ENCODE results near the gene ZNF629. TPM values are rescaled to one million over a fixed set of nuclear protein-coding genes. Genes with fewer than 3 reads are reported as not detected.

Gene ZNF629
- total RNA-seq, 2 experiments from 2014 or later = 2.1 to 2.3 TPM

DNA sequence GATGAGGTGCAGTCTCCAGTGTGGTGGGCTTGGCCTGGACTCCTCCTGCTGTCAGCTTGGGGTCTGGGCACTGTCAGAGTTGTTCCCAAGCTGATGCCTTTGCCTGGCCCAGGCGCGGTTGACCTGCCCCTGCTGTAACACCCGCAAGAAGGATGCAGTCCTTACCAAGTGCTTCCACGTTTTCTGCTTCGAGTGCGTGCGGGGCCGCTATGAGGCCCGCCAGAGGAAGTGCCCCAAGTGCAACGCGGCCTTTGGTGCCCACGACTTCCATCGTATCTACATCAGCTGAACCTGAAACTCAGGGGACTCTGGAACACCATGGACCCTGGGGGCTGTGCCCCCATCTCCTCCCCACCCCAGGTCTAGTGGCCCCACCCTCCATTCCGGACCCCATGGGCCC lies 13.2 kb downstream of the ZNF629 start:
- intact Hi-C loops (cut with micrococcal nuclease) = no loop called here
- Mint-ChIP-seq H3K9me3 (no peaks in the 10 kb centered on the region), H3K4me3 (no peak overlapping the region), H3K27me3 (ENCODE audit: low read depth) (no peaks in the 10 kb centered on the region), H3K36me3 (ENCODE audit: low read depth) (peaks cover 31% of the 10 kb centered on the region), H3K27ac (no peak overlapping the region), H3K4me1 (ENCODE audit: low read depth) (peaks cover 17% of the 10 kb centered on the region)
- CTCF ChIA-PET = interaction anchor here (0.9 kb wide), 1 partner anchor 40 kb away, joined by 3 read pairs; no protein-coding TSS in a partner anchor
- no peak for DNase-seq

DNA sequence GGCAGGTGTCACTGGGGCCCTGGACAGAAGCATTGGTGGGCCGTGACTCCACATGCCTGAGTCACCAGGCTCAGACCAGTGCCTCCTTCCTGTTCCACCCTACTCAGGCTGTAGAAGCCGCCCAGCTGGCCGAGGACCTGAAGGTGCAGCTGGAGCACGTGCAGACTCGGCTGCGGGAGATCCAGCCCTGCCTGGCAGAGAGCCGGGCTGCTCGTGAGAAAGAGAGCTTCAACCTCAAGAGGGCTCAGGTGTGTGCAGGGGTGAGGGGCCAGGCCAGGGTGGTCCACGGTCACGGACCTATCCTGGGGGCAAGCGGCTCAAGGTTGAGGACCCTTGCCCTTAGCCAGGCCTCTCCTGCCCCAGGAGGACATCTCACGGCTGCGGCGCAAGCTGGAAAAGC lies 15.3 kb downstream of the ZNF629 start:
- H3K36me3 Mint-ChIP-seq (ENCODE audit: low read depth) = peaks cover 37% of the 10 kb centered on the region
- peaks cover 10% of the 10 kb centered on the region for H3K4me1 Mint-ChIP-seq (ENCODE audit: low read depth)
- H3K27ac Mint-ChIP-seq = no peak overlapping the region
- no peaks in the 10 kb centered on the region for H3K9me3 Mint-ChIP-seq
- no peak for DNase-seq
- intact Hi-C loops (cut with micrococcal nuclease) = no loop called here
- no peaks in the 10 kb centered on the region for H3K27me3 Mint-ChIP-seq (ENCODE audit: low read depth)
- CTCF ChIA-PET = interaction anchor here (0.9 to 2.1 kb wide), 2 partner anchors 12 to 43 kb away, joined by 3 to 5 read pairs; no protein-coding TSS in a partner anchor
- H3K4me3 Mint-ChIP-seq = no peak overlapping the region

DNA sequence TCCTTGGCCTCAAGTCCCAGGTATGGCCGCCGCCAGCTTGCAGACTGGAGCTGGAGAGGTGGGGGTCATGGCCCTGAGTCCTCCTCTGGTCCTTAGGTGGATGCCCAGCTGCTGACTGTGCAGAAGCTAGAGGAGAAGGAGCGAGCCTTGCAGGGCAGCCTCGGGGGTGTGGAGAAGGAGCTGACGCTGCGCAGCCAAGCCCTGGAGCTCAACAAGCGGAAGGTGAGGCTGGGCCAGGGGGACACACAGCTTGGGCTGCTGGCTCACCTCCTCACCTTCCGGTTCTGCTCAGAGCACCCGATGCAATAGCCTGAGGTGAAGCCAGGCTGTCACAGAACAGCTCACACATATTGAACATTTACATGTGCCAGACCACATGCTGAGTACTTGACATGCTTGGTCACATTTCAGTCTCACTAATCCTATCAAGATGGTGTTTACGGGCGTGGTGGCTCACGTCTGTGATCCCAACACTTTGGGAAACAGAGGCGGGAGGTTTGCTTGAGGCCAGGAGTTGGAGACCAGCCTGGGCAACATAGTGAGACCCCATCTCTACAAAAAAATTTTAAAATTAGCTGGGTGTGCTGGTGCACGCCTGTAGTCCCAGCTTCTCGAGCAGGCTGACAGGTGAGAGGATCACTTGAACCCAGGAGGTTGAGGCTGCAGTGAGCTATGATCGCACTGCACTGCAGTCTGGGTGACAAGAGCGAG lies 17.5 kb downstream of the ZNF629 start:
- Mint-ChIP-seq H3K9me3 (no peaks in the 10 kb centered on the region), H3K4me1 (ENCODE audit: low read depth) (peaks cover 2% of the 10 kb centered on the region), H3K27ac (peak overlapping the region; percentile 25), H3K4me3 (no peak overlapping the region), H3K27me3 (ENCODE audit: low read depth) (no peaks in the 10 kb centered on the region), H3K36me3 (ENCODE audit: low read depth) (peaks cover 38% of the 10 kb centered on the region)
- CTCF ChIA-PET = interaction anchor here (2.1 kb wide), 1 partner anchor 10 kb away, joined by 5 read pairs; no protein-coding TSS in a partner anchor
- no peak for DNase-seq
- intact Hi-C loops (cut with micrococcal nuclease) = no loop called here

DNA sequence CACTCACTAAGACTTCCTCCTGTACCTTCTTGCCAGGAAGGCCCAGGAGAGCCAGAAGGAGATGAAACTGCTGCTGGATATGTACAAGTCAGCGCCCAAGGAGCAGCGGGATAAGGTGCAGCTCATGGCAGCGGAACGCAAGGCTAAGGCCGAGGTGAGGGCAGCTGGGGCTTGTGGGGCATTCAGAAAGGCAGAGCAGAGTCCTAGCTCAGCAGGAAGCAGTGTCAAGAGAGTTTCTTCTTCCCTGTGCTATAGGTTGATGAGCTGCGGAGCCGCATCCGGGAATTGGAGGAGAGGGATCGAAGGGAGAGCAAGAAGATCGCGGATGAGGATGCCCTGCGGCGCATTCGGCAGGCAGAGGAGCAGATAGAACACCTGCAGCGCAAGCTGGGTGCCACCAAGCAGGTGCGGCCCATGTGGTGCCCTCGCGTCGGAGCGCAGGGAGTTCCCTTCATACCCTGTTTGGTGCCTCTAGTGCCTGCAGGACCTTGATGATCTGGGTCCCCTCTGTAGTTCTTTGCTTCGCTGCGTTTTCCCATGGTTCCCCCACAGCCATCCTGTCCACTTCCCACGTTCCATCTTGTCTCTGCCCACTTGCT lies 18.3 kb downstream of the ZNF629 start:
- H3K9me3 Mint-ChIP-seq = no peaks in the 10 kb centered on the region
- H3K27ac Mint-ChIP-seq = no peak overlapping the region
- H3K36me3 Mint-ChIP-seq (ENCODE audit: low read depth) = peaks cover 33% of the 10 kb centered on the region
- DNase-seq = no peak
- no peaks in the 10 kb centered on the region for H3K27me3 Mint-ChIP-seq (ENCODE audit: low read depth)
- CTCF ChIA-PET = no interaction called here
- intact Hi-C loops (cut with micrococcal nuclease) = no loop called here
- H3K4me1 Mint-ChIP-seq (ENCODE audit: low read depth) = peaks cover 5% of the 10 kb centered on the region
- no peak overlapping the region for H3K4me3 Mint-ChIP-seq

GRCh38 chr16:30767767-30768465 lies 19.1 kb downstream of the ZNF629 start:
- H3K27me3 Mint-ChIP-seq (ENCODE audit: low read depth) = no peaks in the 10 kb centered on the region
- H3K36me3 Mint-ChIP-seq (ENCODE audit: low read depth) = peaks cover 27% of the 10 kb centered on the region
- H3K4me3 Mint-ChIP-seq = no peak overlapping the region
- no peak overlapping the region for H3K27ac Mint-ChIP-seq
- peaks cover 13% of the 10 kb centered on the region for H3K4me1 Mint-ChIP-seq (ENCODE audit: low read depth)
- DNase-seq = no peak
- no peaks in the 10 kb centered on the region for H3K9me3 Mint-ChIP-seq
- CTCF ChIA-PET = no interaction called here
- intact Hi-C loops (cut with micrococcal nuclease) = no loop called here

GRCh38 chr16:30766933-30767284 lies 20.1 kb downstream of the ZNF629 start:
- DNase-seq = no peak
- Mint-ChIP-seq H3K27ac (no peak overlapping the region), H3K4me3 (no peak overlapping the region), H3K36me3 (ENCODE audit: low read depth) (peaks cover 24% of the 10 kb centered on the region), H3K27me3 (ENCODE audit: low read depth) (no peaks in the 10 kb centered on the region), H3K4me1 (ENCODE audit: low read depth) (peaks cover 16% of the 10 kb centered on the region), H3K9me3 (no peaks in the 10 kb centered on the region)
- intact Hi-C loops (cut with micrococcal nuclease) = no loop called here
- CTCF ChIA-PET = no interaction called here

GRCh38 chr16:30766206-30766932 lies 20.6 kb downstream of the ZNF629 start:
- Mint-ChIP-seq H3K4me3 (no peak overlapping the region), H3K27me3 (ENCODE audit: low read depth) (no peaks in the 10 kb centered on the region), H3K36me3 (ENCODE audit: low read depth) (peaks cover 23% of the 10 kb centered on the region), H3K27ac (no peak overlapping the region), H3K4me1 (ENCODE audit: low read depth) (peaks cover 16% of the 10 kb centered on the region), H3K9me3 (no peaks in the 10 kb centered on the region)
- no peak for DNase-seq
- CTCF ChIA-PET = interaction anchor here (0.8 kb wide), 1 partner anchor 48 kb away, joined by 3 read pairs; no protein-coding TSS in a partner anchor
- intact Hi-C loops (cut with micrococcal nuclease) = no loop called here

DNA sequence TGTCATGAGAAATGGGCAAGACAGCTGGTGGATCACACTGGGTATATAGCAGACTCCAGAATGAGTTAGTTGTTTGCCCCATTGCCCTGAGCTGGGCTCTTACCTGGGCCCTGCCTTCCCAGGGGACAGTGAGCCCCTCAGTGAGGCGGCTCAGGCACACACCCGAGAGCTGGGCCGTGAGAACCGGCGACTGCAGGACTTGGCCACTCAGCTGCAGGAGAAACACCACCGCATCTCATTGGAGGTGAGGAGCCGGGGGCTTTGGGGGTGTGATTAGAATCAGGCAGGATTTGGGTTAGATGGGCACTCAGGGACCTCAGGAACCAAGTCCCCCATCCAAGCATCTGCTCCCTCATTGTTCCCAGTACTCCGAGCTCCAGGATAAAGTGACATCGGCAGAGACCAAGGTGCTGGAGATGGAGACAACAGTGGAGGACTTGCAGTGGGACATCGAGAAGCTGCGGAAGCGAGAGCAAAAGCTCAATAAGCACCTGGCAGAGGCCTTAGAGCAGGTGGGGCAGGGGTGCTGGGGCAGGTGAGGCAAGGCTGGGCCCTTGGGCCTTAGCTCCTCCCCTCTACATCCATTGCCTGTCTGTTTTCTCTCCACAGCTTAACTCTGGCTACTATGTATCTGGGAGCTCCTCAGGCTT lies 22.1 kb downstream of the ZNF629 start:
- H3K9me3 Mint-ChIP-seq = no peaks in the 10 kb centered on the region
- peaks cover 25% of the 10 kb centered on the region for H3K4me1 Mint-ChIP-seq (ENCODE audit: low read depth)
- intact Hi-C loops (cut with micrococcal nuclease) = no loop called here
- CTCF ChIA-PET = interaction anchor here (1.1 to 1.3 kb wide), 2 partner anchors 13 to 177 kb away, joined by 3 to 4 read pairs; no protein-coding TSS in a partner anchor
- peaks cover 20% of the 10 kb centered on the region for H3K36me3 Mint-ChIP-seq (ENCODE audit: low read depth)
- no peaks in the 10 kb centered on the region for H3K27me3 Mint-ChIP-seq (ENCODE audit: low read depth)
- H3K4me3 Mint-ChIP-seq = no peak overlapping the region
- DNase-seq = no peak
- H3K27ac Mint-ChIP-seq = no peak overlapping the region

- H3K9me3 Mint-ChIP-seq = no peaks in the 10 kb centered on the region
- H3K4me1 Mint-ChIP-seq (ENCODE audit: low read depth) = peaks cover 25% of the 10 kb centered on the region
- intact Hi-C loops (cut with micrococcal nuclease) = no loop called here
- H3K36me3 Mint-ChIP-seq (ENCODE audit: low read depth) = peaks cover 15% of the 10 kb centered on the region
- CTCF ChIA-PET = interaction anchor here (1.3 kb wide), 1 partner anchor 178 kb away, joined by 4 read pairs; no protein-coding TSS in a partner anchor
- H3K27ac Mint-ChIP-seq = no peak overlapping the region
- no peaks in the 10 kb centered on the region for H3K27me3 Mint-ChIP-seq (ENCODE audit: low read depth)
- H3K4me3 Mint-ChIP-seq = peak overlapping the region; percentile 23
- DNase-seq = no peak
Measured at GRCh38 chr16:30764086-30764485, 22.9 kb downstream of the ZNF629 start.

DNA sequence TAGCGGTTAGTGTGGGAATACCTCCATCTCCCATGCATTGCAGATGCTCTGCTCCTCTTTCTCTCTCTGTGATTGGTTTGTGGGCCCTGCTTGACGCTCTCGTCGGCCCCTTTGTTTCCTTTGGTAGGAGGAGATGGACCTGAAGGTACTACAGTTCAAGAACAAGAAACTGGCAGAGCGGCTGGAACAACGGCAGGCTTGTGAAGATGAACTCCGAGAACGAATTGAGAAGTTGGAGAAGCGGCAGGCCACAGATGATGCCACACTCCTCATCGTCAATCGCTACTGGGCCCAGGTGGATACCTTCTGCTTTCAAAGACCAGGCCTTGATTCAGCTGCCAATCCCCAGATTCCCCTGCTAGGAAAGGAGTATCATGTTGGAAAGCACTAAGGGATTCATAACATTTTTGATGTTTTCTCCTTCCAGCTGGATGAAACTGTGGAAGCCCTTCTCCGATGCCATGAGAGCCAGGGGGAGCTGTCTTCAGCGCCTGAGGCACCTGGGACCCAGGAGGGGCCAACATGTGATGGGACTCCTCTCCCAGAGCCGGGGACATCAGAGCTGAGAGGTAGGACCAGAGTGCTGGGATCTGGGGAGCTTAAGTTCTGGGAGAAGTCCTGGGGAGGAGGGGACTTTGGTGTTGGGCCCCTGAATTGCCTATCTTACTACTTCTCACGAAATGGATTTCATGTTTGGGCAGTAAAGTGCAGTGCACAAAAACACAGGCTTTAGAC lies 23.8 kb downstream of the ZNF629 start:
- CTCF ChIA-PET = interaction anchor here (1.0 kb wide), 1 partner anchor 28 kb away, joined by 3 read pairs; no protein-coding TSS in a partner anchor
- Mint-ChIP-seq H3K4me3 (peak overlapping the region; percentile 94), H3K9me3 (no peaks in the 10 kb centered on the region), H3K4me1 (ENCODE audit: low read depth) (peaks cover 25% of the 10 kb centered on the region), H3K36me3 (ENCODE audit: low read depth) (peaks cover 10% of the 10 kb centered on the region), H3K27me3 (ENCODE audit: low read depth) (no peaks in the 10 kb centered on the region), H3K27ac (peak overlapping the region; percentile 87)
- intact Hi-C loops (cut with micrococcal nuclease) = loop anchor here (1.0 kb wide), 8 partner anchors 12 to 159 kb away; partner anchors contain the start of genes BCL7C, FBRS and PHKG2
- no peak for DNase-seq

All from activated naive CD4-positive, alpha-beta T cell treated with anti-CD3 and anti-CD28 coated beads for 36 hours (primary cell).